Measurements from ENCODE around the gene RNGTT. TPM values are rescaled to one million over a fixed set of nuclear protein-coding genes. Genes with fewer than 3 reads are reported as not detected.

Gene RNGTT
- total RNA-seq, 1 experiment from 2014 or later = 19.4 TPM

- Mint-ChIP-seq H3K4me1 (ENCODE audit: low read depth, unreplicated experiment) (peaks cover 7% of the 10 kb centered on the region), H3K4me3 (ENCODE audit: low read depth, unreplicated experiment) (no peak overlapping the region), H3K27me3 (ENCODE audit: unreplicated experiment) (no peaks in the 10 kb centered on the region), H3K9me3 (ENCODE audit: low read depth, unreplicated experiment) (no peaks in the 10 kb centered on the region), H3K27ac (ENCODE audit: unreplicated experiment) (no peak overlapping the region), H3K36me3 (ENCODE audit: insufficient read depth, unreplicated experiment) (no peaks in the 10 kb centered on the region)
- CTCF ChIA-PET = interaction anchor here (0.6 to 1.2 kb wide), 3 partner anchors 12 to 89 kb away, joined by 3 to 6 read pairs (median 4); no protein-coding TSS in a partner anchor
- DNase-seq = no peak
- TF ChIP-seq CTCF (IDR thresholded peaks at IDR 0.05; ENCODE audit: unreplicated experiment) = no peak
- BruUV-seq (replicated peaks) = no TSS peak
- intact Hi-C loops (cut with micrococcal nuclease; ENCODE audit: unreplicated experiment) = no loop called here
Observed at GRCh38 chr6:88997327-88997726, 33.9 kb upstream of the RNGTT start.

DNA sequence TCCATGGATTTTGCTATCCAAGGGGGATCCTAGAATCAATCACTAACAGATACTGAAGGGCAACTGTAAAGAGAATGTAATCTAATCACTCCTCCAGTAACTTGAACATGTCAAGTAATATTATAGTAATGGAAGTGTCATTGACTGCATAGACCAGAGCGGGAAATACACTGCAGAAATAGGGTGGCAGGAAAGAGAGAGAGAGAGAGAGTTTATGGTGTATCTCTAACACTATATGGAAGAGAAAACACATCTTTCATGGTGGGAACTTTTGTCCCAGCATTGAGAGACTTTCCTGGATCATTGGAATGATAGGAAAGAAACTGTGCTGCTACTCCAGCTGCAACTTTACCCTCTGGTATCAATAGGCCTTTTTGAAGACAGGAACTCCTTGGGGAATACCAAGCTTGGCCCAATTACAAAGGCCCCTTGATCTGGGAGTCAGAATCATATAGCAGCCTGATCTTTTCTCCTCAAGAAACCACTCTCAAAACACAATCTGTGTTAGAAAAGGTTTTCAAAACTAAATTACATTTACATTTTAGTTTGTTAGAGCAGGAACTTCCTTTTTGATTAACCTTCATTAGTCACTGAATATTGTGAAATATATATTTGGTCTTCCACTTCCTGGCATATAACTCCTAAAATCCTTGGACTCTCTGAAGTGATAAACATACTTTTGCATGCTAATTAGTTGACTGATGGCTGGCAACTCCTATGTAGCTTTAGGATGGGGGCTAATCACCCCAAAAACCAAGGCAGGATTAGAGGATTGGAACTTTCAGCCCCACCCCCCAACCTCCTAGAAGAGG lies 29.5 kb upstream of the RNGTT start:
- CTCF ChIA-PET = interaction anchor here (0.7 kb wide), 1 partner anchor 251 kb away, joined by 3 read pairs; no protein-coding TSS in a partner anchor
- Mint-ChIP-seq H3K9me3 (ENCODE audit: low read depth, unreplicated experiment) (no peaks in the 10 kb centered on the region), H3K27me3 (ENCODE audit: unreplicated experiment) (no peaks in the 10 kb centered on the region), H3K36me3 (ENCODE audit: insufficient read depth, unreplicated experiment) (no peaks in the 10 kb centered on the region), H3K4me1 (ENCODE audit: low read depth, unreplicated experiment) (peaks cover 7% of the 10 kb centered on the region), H3K4me3 (ENCODE audit: low read depth, unreplicated experiment) (no peak overlapping the region), H3K27ac (ENCODE audit: unreplicated experiment) (no peak overlapping the region)
- BruUV-seq (replicated peaks) = no TSS peak
- TF ChIP-seq CTCF (IDR thresholded peaks at IDR 0.05; ENCODE audit: unreplicated experiment) = no peak
- intact Hi-C loops (cut with micrococcal nuclease; ENCODE audit: unreplicated experiment) = no loop called here
- DNase-seq = no peak

GRCh38 chr6:88989215-88989614 lies 25.8 kb upstream of the RNGTT start:
- TF ChIP-seq CTCF (IDR thresholded peaks at IDR 0.05; ENCODE audit: unreplicated experiment) = no peak
- DNase-seq = no peak
- CTCF ChIA-PET = interaction anchor here (0.6 kb wide), 1 partner anchor 10 kb away, joined by 5 read pairs; no protein-coding TSS in a partner anchor
- Mint-ChIP-seq H3K4me3 (ENCODE audit: low read depth, unreplicated experiment) (no peak overlapping the region), H3K27me3 (ENCODE audit: unreplicated experiment) (no peaks in the 10 kb centered on the region), H3K36me3 (ENCODE audit: insufficient read depth, unreplicated experiment) (no peaks in the 10 kb centered on the region), H3K27ac (ENCODE audit: unreplicated experiment) (no peak overlapping the region), H3K4me1 (ENCODE audit: low read depth, unreplicated experiment) (peaks cover 21% of the 10 kb centered on the region), H3K9me3 (ENCODE audit: low read depth, unreplicated experiment) (no peaks in the 10 kb centered on the region)
- intact Hi-C loops (cut with micrococcal nuclease; ENCODE audit: unreplicated experiment) = no loop called here
- no TSS peak for BruUV-seq (replicated peaks)

GRCh38 chr6:88987922-88988321 lies 24.5 kb upstream of the RNGTT start:
- no peaks in the 10 kb centered on the region for H3K9me3 Mint-ChIP-seq (ENCODE audit: low read depth, unreplicated experiment)
- intact Hi-C loops (cut with micrococcal nuclease; ENCODE audit: unreplicated experiment) = no loop called here
- no peaks in the 10 kb centered on the region for H3K27me3 Mint-ChIP-seq (ENCODE audit: unreplicated experiment)
- no peak overlapping the region for H3K27ac Mint-ChIP-seq (ENCODE audit: unreplicated experiment)
- no TSS peak for BruUV-seq (replicated peaks)
- no peak for TF ChIP-seq CTCF (IDR thresholded peaks at IDR 0.05; ENCODE audit: unreplicated experiment)
- no peaks in the 10 kb centered on the region for H3K36me3 Mint-ChIP-seq (ENCODE audit: insufficient read depth, unreplicated experiment)
- H3K4me1 Mint-ChIP-seq (ENCODE audit: low read depth, unreplicated experiment) = peaks cover 16% of the 10 kb centered on the region
- CTCF ChIA-PET = no interaction called here
- H3K4me3 Mint-ChIP-seq (ENCODE audit: low read depth, unreplicated experiment) = no peak overlapping the region
- no peak for DNase-seq
